HPDE6-E6E7 (cell line): Measurements from ENCODE around the gene CHD8.
A peak's percentile ranks its signal among the peaks of the same experiment; 100 is the strongest.

Experiments
- DNase-seq: peaks from one replicate; pipeline ENCODE4 v3.0.0; 2011; ENCODE audit warnings: missing footprints; ENCODE audit errors: extremely low spot score

Gene CHD8

DNA sequence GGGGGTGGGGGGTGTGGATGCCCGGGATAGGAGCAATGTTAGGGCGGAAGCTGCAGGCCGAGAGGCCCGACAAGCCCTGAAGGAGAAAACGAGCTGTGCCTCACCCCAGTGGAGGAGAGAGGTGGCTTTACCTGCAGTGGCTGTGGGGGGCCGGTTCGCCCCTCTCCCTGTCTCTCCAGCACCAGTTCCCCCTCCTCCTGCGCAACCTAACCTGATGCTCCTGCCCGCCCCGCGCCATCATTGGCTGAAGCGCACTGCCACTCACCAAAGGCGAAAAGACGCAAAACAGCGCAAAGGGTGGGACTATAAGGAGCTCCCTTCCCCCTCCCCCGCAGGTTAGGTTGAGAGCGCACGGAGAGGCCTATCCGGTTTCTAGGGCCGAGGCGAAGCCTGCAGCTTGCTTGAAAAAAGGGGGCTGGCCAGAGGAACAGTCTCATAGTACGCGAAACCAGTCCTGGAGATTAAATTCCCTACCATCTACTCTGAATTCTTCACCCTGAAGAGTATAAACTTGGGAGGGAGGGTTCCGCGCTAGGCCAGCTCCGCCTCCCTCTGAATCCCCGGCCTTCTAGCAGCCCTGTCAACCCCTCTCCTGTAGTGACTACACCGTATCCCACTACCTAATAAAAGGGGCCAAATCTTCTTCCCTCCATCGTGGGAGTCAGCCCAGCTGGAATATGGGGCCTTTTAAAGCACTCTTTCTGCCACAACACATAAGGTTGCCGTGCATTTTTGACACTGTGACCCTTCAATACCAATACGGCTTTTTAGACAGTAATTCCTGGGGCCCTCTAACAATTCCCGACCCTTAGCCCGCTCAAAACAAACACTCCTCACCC, 18.6 kb downstream of the CHD8 start:
- DNase-seq = peak; percentile 94

DNA sequence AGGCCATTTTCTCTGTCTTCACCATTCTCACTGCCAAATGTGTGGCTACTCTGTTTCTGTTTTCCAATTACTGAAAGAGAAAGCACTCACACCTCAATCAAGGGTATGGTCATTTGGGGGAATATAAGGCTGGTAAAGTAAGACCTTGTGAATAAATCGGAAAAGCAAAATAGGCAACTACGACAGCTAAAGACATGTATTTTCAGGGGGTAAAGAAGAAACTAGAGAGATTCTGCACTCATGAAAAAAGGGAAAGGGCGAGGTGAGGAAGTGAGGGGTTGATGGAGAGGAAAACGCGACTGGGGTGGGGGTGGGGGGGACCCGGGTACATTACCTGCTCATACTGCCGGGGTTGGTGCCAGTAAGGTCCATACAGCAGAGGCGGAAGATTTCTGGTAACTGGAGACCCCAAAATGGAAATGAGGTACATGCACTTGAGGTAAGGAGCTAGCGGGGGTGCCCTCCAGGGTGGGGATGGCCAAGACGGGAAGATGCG, 19.3 kb downstream of the CHD8 start:
- no peak for DNase-seq

DNA sequence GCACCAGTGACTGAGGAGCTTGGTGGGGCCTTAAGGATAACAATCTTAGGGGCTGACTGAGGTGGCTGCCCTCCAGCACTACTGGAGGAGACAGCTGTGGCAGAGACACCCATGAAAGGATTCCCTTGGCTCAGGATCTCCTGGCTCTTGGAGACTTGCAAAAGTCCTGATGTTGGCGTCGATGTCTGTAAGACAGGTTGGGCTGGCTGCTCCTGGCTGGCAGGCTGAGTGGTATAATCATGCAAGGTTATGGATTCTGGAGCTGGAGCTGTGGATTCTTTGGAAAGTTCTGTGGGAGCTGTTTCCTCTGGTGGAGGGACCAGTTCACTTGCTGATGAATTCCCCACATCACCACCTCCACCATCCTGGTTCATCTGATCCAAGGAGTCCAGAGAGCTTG, 24.8 kb downstream of the CHD8 start:
- DNase-seq = no peak

DNA sequence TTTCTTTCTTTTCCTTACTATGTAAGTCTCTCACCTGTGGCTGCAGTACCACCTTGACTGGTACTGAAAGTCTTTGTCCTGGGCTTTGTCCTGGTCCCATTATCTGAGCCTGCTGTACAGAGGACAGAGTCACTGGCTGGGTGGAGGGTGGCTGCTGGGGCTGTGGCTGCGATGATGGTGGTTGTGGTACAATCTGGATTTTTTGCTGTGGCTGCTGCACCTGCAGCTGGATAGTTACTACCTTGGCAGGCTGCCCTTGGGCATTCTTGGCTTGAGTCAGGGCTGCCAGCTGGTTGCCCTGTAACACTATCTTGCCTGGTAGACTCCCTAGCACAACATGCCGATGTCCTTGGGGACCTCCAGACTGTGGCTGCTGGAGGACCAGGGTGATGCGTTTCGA, 27.0 kb downstream of the CHD8 start:
- no peak for DNase-seq

DNA sequence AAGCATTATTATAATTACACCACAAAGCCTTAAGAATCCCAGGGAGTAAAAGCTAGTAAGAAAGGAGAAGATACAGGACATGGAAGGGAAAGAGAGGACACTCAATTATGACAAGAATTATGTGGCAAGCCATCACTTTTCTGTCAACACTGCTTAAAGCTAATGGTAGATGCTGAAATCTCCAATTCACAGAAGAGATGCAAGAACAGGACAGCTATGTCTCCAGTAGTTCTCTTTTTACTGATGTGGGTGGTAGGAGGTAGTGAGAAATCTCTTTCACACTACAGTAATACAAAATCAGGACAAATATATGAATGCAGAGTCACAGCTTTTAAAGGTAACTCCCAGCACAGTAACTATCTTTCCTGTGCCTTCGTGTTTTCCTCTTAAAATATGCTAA, 29.2 kb downstream of the CHD8 start:
- no peak for DNase-seq

DNA sequence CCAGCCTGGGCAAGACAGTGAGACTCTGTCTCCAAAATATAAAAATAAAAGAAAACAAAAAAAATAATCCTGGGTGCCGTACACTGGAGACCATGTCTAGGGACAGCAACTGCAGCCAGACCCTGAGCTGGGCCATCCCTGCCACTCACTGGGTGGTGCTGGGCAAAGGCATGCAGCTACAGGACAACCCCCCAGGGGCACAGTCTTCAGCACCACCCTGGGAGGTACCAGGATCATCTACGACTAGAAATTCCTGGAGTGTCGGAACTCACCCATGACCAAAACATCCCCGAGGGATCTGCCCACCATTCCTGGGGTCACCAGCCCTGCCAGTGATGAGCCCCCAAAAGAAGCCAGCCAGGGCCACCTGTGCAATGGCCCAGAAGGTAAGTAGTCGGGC, 36.4 kb downstream of the CHD8 start:
- DNase-seq = no peak

DNA sequence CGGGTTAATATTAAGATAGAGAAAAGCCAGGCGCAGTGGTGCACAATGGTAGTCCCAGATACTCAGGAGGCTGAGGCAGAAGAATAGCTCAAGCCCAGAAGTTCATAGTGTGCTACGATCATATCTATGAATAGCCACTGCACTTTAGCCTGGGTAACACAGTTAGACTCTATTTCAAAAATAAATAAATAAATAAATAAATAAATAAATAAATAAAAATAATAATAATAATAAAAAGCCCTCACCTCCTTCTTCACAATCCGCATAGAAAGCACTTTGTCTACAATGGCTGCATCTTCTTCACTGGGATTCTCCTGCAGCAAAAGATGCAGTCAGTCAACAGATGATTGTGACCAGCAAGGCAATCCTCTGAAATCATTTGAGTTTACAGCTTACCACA, 40.6 kb downstream of the CHD8 start:
- DNase-seq = no peak

DNA sequence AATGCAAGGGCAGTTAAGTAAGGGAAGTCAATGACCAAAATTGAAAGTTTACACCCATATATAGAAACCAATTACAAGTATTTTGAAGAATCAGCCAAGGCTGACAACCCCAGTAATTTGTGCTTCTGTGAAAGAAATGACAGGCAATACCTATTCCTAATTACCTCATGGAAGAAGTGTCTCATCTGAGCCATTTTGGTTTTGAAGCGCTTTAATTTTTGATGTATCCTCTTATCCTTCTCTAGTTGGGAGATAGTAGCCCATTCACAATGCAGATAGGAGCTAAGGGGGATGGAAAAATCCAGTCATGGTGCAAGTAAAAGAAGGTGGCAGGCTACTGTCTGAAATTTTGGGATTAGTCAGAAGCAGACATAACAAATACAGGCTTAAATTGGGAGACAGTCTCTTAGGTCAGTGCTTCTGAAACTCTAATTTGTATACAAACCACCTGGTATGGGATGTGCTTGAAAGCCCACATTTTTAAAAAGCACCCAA, 41.7 kb downstream of the CHD8 start:
- no peak for DNase-seq

DNA sequence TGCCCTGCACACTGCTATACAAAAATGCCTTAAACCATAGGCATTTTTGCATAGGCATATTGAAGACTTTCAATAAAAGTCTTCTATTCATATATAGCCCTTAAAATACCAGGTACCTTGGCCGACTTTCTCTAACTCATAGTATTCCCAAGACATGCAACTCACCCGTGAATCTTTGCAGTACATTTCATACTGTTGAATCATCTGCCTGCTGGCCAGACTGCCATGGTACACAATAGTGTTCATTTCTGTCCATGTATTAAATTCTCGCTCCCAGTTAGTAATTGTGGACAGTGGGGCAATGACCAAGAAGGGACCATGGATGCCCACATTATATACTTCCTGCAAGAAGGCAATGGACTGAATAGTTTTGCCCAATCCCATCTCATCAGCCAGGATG, 47.8 kb downstream of the CHD8 start:
- DNase-seq = peak; percentile 34

DNA sequence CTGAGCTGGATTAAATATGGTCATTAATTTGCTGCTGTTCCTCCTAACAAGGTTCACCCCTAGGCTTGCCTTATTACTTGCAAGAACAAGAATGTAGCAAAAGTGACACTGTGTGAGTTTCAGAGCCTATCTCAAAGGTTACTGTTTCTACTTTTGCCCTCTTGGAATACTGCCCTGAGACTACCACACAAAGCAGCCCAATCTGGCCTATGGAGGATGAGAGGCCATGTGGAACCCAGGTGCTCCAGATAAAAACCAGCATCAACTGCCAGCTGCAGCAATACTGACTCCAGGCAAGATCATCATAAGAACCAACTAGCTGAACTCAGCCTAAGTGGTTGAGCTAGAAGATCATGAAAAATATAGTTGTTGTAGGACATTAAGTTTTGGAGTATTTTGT, 49.7 kb downstream of the CHD8 start:
- DNase-seq = no peak

DNA sequence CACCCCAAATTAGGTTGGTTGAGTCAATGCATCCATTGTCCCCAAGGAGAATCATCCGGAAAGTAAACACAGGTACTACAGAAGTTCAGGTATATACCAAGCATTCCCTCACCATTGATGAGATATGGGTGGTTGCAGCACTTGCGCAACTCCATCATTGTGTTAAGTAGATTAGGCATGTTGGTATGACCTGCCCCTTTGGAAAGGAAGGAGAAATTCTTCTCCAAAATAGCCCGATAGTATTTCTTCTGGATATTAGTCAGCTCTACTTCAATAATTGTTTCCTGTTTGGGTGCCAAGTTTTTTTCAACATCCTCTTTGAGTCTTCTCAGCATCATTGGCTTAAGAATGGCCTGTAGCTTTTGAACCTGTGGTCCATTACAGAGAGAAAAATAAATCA, 50.8 kb downstream of the CHD8 start:
- no peak for DNase-seq

DNA sequence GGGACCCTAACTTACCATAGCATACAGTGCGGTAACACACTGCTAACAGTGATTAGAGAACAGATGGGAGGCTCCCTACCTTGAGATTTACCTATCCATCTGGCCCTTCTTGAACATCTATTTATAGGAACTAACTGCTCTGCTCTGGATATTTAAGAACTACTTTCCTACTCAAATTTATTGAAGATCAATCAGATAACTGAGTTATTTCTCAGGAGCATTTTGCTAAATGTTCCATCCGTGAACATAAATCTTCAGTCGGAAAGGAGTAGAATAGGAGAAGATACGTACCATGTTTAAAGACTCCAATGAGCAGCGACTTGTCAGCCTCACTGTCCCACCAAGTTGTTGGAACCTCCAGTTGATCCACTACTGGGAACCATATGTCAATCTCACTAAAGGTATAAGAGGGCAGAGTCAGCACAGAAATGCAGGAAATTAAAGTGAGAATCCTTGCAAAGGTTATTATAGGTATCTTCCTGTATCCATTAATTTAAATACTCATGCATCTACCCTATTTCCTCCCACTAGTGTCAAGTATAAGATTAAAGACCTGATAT, 56.5 kb downstream of the CHD8 start:
- DNase-seq = no peak

DNA sequence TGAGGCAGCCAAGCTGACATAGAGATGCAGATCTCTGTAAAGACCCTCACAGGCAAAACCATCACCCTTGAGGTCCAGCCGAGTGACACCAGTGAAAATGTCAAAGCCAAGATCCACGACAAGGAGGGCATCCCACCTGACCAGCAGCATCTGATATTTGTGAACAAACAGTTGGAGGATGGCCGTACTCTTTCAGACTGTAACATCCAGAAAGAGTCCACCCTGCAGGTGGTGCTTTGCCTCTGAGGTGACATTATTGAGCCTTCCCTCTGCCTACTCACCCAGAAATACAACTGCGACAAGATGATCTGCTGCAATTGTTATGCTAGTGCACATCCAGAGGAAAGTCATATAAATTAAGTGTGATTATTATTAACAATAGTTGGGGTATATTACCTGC, 57.0 kb downstream of the CHD8 start:
- no peak for DNase-seq

DNA sequence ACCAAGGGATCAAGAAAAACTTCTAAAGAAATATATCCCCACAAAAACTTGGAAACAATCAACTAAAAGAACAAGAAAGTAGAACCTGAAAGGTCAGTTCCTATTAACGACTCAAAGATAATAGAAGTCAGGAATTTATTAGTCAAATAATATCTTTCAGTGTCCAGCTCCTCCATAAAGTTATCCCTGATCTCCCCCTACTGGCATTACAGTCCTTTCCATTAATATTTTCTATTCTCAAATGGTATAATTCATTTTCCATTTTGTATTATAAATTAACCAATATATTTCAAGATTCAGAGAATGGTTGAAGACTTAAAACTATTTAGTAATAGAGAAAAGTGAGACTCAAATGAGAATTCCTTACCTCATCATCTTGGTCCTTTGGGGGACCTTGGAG, 60.5 kb downstream of the CHD8 start:
- no peak for DNase-seq

DNA sequence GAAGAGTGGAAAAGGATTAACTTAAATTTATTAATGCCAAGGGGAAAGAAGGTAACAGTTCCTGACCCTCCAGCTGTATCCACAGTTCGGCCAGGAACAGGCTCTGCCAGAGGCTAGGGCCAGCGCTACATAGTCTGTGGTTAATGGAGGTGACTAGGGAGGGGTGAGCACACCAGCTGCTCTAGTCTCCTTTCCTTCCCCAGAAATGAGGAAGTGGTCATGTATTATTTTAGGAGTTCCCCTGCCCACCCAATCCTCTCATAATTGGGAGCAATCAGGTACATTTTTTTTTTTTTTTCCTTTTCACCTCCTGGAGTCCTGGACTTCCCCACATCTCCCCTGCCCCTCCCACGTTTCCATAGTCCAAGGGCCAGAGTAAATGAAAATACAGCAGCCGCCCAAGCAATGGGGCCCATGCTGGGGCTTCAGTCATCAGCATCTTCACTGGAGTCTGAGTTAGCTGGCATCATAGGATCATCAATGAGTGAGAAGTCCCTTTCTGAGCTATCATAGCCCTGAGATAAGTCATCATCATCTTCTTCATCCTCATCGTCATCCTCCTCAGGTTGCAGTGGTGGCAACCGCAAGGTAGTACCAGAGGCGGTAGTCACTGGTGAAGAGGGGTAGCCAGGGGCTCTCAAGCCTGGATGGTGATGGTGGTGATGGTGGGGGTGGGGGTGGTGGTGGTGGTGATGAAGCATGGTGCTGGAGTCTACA, 70.6 kb downstream of the CHD8 start:
- no peak for DNase-seq

DNA sequence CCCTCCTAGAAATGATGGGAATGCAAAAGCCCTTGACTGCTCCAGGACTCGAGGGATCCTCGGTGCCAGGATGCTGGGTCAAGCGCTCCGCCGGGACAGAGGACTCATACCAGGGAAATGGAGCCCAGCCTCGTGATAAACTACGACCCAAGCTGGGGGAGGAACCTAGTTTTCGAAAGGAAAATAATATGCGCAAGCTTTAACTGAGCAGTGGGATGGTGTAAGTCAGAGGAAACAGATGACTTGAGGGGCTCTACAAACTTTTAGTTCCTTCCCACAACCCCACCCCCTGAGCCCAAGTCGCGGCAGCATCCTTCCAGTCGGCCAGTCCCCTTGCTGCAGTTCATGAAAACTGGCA, 71.5 kb downstream of the CHD8 start:
- peak; percentile 19 for DNase-seq

DNA sequence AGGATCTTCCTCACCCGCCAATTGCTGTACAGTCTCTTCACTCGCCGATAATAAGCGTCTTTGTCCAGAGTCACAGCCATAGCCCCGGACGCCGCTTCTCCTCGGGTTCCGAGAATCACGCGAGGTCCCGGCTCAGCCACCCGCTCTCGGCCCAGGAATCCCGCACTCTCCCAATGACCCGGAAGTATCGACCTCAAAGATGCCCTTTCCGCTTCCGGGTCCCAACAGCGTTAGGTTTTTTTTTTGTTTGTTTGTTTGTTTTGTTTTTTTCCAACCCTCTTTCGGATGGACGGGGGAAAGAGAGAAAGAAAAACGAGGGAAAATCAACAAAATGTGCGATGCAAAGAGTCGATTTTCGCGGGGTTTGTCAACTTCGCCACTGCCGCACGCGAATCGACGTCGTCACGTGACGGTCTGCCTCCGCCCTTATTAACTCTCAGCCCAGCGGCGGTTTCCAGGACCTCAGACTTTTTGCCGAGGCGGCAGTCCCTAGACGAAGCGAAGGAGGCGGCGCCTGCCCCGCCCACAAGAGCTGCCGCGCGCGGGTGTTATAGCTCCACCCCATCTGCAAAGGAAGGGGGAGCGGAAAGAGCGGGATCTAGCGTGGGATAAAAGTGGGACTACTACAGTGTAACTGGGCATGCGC, 72.0 kb downstream of the CHD8 start, which contains the start of gene SUPT16H:
Gene SUPT16H, minus strand, starts transcription at position 172 of the 646 bp plus-strand sequence. Its CDS starts 92 bp downstream, at position 80.
- DNase-seq = peak; percentile 88

DNA sequence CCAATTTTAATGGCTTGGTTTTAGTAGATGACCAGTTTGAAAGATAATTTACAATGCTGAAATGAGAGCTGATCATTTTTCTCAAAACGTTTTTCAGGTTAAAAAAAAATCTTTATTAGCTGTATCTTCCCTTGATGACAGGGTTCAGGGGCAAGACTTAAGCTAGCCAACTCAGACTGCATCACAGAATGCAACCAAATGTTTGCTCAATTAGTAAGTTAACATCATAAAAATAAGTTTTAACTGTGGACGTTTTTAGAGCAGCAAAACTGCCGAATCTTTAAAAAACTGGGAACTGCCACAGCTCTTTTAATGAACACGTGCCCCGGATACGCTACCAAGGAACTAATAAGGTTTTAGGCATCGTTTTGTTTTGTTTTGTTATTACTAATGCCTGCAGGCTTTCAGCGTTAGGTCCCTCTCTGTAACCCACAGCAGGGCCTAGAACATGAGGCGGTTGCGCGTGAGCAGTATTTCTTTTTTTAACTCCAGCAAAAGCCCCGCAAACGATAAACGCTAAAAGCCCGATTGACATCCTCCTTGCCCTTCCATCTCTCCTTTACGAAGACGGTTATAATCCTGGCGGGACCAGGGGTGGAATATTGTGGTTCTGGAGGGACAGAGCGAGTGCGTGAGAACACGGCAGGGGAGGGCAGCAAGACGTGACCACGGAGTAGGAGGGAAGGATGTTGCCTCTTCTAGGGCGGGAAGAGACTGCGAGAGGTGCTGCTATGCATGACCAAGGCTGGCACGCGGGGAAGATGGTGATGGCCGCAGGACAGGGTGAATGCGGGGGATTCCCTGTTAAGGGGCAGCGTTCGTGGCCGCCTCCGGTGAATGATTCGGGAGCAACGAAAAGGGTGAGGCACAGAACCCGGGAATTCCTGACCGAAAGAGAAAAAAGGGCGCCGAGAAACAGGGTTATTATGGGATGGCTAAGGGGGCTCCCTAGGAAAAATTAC, 72.8 kb downstream of the CHD8 start:
- DNase-seq = peak; percentile 22

DNA sequence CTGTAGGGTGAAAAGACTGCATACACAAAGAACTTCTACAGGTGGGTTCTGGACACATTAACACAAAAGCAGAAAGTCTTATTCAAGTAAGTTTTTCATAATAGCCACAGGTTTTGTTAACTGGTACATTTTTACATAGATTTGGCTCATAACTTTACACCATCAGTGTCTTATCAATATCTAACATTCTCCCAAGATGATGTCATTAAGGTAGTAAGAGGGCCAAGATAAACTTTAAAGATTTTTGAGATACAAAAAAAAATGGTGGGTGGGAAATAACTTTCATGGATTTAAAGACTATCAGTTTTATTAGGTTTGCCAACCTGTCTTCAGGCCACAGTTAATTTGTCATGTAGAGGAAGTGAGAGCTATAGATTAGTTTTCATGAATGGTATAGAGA, 73.8 kb downstream of the CHD8 start:
- no peak for DNase-seq

DNA sequence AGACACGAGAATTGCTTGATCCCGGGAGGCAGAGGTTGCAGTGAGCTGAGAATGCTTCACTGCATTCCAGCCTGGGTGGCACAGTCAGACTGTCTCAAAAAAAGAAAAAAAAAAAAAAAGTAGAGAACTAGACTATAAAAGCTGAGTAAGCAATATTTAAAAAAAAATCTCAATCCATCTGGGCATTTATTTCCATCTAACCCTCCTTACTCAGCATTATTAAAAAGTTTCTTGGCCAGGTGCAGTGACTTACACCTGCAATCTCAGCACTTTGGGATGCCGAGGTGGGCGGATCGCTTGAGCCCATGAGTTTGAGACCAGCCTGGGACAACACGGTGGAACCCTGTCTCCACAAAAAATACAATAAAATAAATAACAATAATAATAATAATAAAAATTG, 76.6 kb downstream of the CHD8 start:
- no peak for DNase-seq

DNA sequence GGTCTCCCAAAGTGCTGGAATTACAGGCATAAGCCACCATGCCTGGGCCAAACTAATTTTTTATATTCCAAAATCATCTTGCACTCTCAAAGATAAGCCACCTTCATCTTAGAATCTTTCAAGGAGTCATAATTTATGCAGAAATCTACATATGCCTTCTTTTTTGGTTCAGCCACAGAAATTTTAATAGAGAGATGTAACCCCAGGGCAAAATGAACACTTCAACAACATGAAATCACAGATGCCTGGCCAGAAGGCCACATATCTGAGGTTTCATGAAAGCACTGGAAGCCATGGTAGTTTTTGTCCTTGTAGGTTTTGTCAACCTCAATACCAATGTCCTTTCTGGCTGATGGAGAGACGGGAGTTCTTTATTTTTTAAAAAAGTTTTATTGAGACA, 81.9 kb downstream of the CHD8 start:
- no peak for DNase-seq
